Measurements from ENCODE around the gene EPHB2. TPM values are rescaled to one million over a fixed set of nuclear protein-coding genes. Genes with fewer than 3 reads are reported as not detected.
A peak's percentile ranks its signal among the peaks of the same experiment; 100 is the strongest.

The EPHB2 gene
- total and polyA plus RNA-seq, 2 of the 4 experiments (the other 2 are of a cell fraction) = 52.3 to 58.8 TPM

DNA sequence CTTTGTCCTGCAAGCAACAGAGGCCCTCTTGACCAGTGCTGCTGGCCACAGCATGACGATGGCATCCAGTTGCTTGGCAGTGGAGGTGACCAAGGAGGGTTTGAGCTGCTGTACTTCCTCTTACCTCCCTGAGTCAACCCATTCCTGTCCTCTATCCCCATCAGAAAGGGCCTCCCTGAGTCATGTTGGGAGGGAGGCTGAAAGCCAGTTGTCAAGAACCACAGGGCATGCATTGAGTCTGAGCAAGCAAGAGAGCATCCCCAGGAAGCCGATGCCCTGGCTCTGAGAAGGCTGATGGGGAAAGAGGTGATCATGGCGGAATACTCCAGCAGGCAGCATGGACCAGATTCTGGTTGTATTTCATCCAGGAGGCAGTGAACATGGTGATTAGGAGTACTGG, 192.5 kb downstream of the EPHB2 start:
- H2AK5ac ChIP-seq (ENCODE audit: low read depth, low read length) = no peak overlapping the region

More for the DNA sequence above, 192.5 kb downstream of the EPHB2 start:
- Histone ChIP-seq H3K9ac (ENCODE audit: low read depth, low read length) (no peak overlapping the region), H3K27ac (ENCODE audit: insufficient read depth, low read length) (no peak overlapping the region), H3K36me3 (ENCODE audit: control insufficient read depth, insufficient read depth, low read length) (peaks cover 21% of the 10 kb centered on the region), H4K5ac (ENCODE audit: low read depth, low read length) (no peak overlapping the region), H3K4me1 (ENCODE audit: control insufficient read depth, insufficient read depth, low read length) (no peaks in the 10 kb centered on the region), H3K14ac (replicated peaks; ENCODE audit: low read depth, low read length) (0 out of 2 replicates have a peak overlapping the region, but pooled peaks have one; percentile 8), H3K9me3 (ENCODE audit: control insufficient read depth, insufficient read depth, low read length) (no peaks in the 10 kb centered on the region), H3K27me3 (ENCODE audit: control insufficient read depth, insufficient read depth, low read length) (no peaks in the 10 kb centered on the region), H4K20me1 (ENCODE audit: insufficient read depth, low read length) (no peaks in the 10 kb centered on the region), H3K9me1 (ENCODE audit: insufficient read depth, low read length) (peaks cover 7% of the 10 kb centered on the region; the same call in 1 of the 2 replicates), H3K4me2 (ENCODE audit: low read depth, low read length) (no peak overlapping the region), H3K18ac (ENCODE audit: low read depth, low read length) (no peak overlapping the region), H3K4me3 (ENCODE audit: insufficient read depth, low read depth, low read length) (no peak overlapping the region), H4K91ac (ENCODE audit: insufficient read depth, low read depth, low read length) (no peak overlapping the region), H2AK9ac (replicated peaks; ENCODE audit: low read depth, low read length, poor library complexity) (no peak overlapping the region), H3K79me1 (ENCODE audit: low read depth in 1 of 2, low read length in 2 of 2) (no peaks in the 10 kb centered on the region), H2BK120ac (ENCODE audit: low read depth, low read length) (no peak overlapping the region), H2BK15ac (ENCODE audit: low read depth, low read length) (no peak overlapping the region), H3K4ac (ENCODE audit: low read depth, low read length) (no peak overlapping the region), H3K56ac (ENCODE audit: extremely low read depth, insufficient read depth, low read length) (no peak overlapping the region), H3K23ac (ENCODE audit: low read depth, low read length) (no peak overlapping the region), H2BK5ac (ENCODE audit: low read depth, low read length, poor library complexity, severe bottlenecking) (no peak overlapping the region), H2AFZ (replicated peaks; ENCODE audit: low read length, poor library complexity) (peak overlapping the region; percentile 17), H2BK20ac (ENCODE audit: low read depth, low read length) (no peak overlapping the region), H4K8ac (ENCODE audit: low read depth in 2 of 2, low read length in 2 of 2) (no peak overlapping the region)
- BruUV-seq (replicated peaks) = no TSS peak
- TF ChIP-seq CEBPB (IDR thresholded peaks at IDR 0.05; ENCODE audit: low read depth, low read length) (peak; percentile 20; the same call in 1 of the 2 replicates), MAFK (IDR thresholded peaks at IDR 0.05; ENCODE audit: low read depth, low read length) (no peak), CHD1 (IDR thresholded peaks at IDR 0.05; ENCODE audit: low read depth, low read length) (no peak), RCOR1 (IDR thresholded peaks at IDR 0.05; ENCODE audit: insufficient replicate concordance, low read length) (no peak), RAD21 (IDR thresholded peaks at IDR 0.05; ENCODE audit: low read length) (no peak)
- TF ChIP-seq, protein P1, sequence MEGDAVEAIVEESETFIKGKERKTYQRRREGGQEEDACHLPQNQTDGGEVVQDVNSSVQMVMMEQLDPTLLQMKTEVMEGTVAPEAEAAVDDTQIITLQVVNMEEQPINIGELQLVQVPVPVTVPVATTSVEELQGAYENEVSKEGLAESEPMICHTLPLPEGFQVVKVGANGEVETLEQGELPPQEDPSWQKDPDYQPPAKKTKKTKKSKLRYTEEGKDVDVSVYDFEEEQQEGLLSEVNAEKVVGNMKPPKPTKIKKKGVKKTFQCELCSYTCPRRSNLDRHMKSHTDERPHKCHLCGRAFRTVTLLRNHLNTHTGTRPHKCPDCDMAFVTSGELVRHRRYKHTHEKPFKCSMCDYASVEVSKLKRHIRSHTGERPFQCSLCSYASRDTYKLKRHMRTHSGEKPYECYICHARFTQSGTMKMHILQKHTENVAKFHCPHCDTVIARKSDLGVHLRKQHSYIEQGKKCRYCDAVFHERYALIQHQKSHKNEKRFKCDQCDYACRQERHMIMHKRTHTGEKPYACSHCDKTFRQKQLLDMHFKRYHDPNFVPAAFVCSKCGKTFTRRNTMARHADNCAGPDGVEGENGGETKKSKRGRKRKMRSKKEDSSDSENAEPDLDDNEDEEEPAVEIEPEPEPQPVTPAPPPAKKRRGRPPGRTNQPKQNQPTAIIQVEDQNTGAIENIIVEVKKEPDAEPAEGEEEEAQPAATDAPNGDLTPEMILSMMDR (conservative IDR thresholded peaks at IDR 0.05; ENCODE audit: low read depth, low read length) = no peak
- WGBS, 2 experiments (ENCODE audit: extremely low coverage in 2 of 2, insufficient read length in 1 of 2) = 83% methylated on average over 1 of the region's 3 CpGs; no CpG with 5 or more reads in 1 of the 2 experiments
- ChIA-PET CTCF (no interaction called here), POLR2A (ENCODE audit: unreplicated experiment) (no interaction called here)
- peak; percentile 66 for ATAC-seq (ENCODE audit: low read depth)
- DNase-seq = peak; percentile 78
- dilution Hi-C loops (cut with HindIII; ENCODE audit: low sequenced_read_pairs, unreplicated experiment) (no loop called here), intact Hi-C loops (cut with micrococcal nuclease) (no loop called here), in situ Hi-C loops (cut with MboI; ENCODE audit: low sequenced_read_pairs) (no loop called here)

Data from IMR-90 (cell line).